Kidney (tissue), 14 donors: ENCODE measurements around the gene KDF1. TPM values are rescaled to one million over a fixed set of nuclear protein-coding genes. Genes with fewer than 3 reads are reported as not detected.

Source experiments
- DNase-seq, 5 donors: peaks; one replicate each; pipeline ENCODE4 v3.0.0-alpha.2; 2013 to 2020
- FAIRE-seq: peaks from 2 replicates; lab custom pipeline; 2012; peaks lifted over from hg19 to GRCh38; lab: Jason Lieb, UNC
- H3K27ac ChIP-seq, 2 donors: one replicate each; pipeline ENCODE4 v1.7.0; 2013; ENCODE audit warnings: low read depth in 2 of 2, low read length in 2 of 2, inconsistent platforms in 1 of 2
- H3K27me3 ChIP-seq: one replicate; pipeline ENCODE4 v1.7.1; 2013; ENCODE audit warnings: low read length, inconsistent platforms; ENCODE audit not compliant: control insufficient read depth, insufficient read depth
- H3K36me3 ChIP-seq, 3 donors: one replicate each; pipeline versions ENCODE4 v1.7.0 to v1.7.1; 2013; ENCODE audit warnings: low read length in 3 of 3, control low read depth in 1 of 3, inconsistent platforms in 1 of 3; ENCODE audit not compliant: insufficient read depth in 3 of 3, control insufficient read depth in 2 of 3
- H3K4me1 ChIP-seq, 3 donors: one replicate each; pipeline versions ENCODE4 v1.7.0 to v1.7.1; 2013; ENCODE audit warnings: low read length in 3 of 3, inconsistent platforms in 1 of 3, low read depth in 1 of 3; ENCODE audit not compliant: control insufficient read depth in 2 of 3, insufficient read depth in 2 of 3
- H3K4me3 ChIP-seq, 3 donors: one replicate each; pipeline versions ENCODE4 v1.7.0 to v1.8.1; 2013; ENCODE audit warnings: low read length in 3 of 3, control low read depth in 1 of 3, inconsistent platforms in 1 of 3
- H3K9ac ChIP-seq, 3 donors: one replicate each; pipeline versions ENCODE4 v1.7.0 to v1.7.1; 2013; ENCODE audit warnings: low read length in 3 of 3, control low read depth in 1 of 3, inconsistent platforms in 1 of 3
- H3K9me3 ChIP-seq, 3 donors: one replicate each; pipeline versions ENCODE4 v1.7.0 to v1.7.1; 2013; ENCODE audit warnings: low read length in 3 of 3, control low read depth in 1 of 3, inconsistent platforms in 1 of 3; ENCODE audit not compliant: control insufficient read depth in 2 of 3, insufficient read depth in 1 of 3
- intact Hi-C: fragments of 100-400 bp; cut with DNase I; formaldehyde crosslinking; loops from one replicate; pipeline ENCODE4 v1.11.1; 2022
- polyA plus RNA-seq: library from polyadenylated mRNA; stranded (reverse); fragments of 350-450 nt; fragmentation: Illumina TruSeq; extraction: RNeasy Lipid Tissue Mini Kit (QIAGEN cat#74804); gene quantifications from one replicate; pipeline ENCODE4 v1.2.3, GENCODE V29; 2014; ENCODE audit warnings: low read depth, low replicate concordance; ENCODE audit not compliant: insufficient read depth
- total RNA-seq: library from RNA; stranded (reverse); fragmentation: NEBNext Ultra II Directional; extraction: Animal tissue kit (Norgen Biotek cat#: 25700); gene quantifications from one replicate; pipeline ENCODE4 v1.2.1, GENCODE V29; 2021
- TF ChIP-seq, protein P1 (sequence below): IDR thresholded peaks from 3 replicates; pipeline ENCODE4 v1.5.1; 2012; ENCODE audit warnings: mild to moderate bottlenecking, moderate library complexity, borderline replicate concordance; ENCODE audit not compliant: insufficient read depth; ENCODE audit errors: extremely low read depth
- donor health status: control.
- donor health status: control.
- donor health status: control.
- donor health status: control.
- donor health status: control.
- donor health status: DM: yes; HTN: yes; CAD: no.
- donor health status: Normal renal cell carcinoma (clear cell type).

Gene KDF1
- total and polyA plus RNA-seq, 2 donors from 2014 or later, result 14.1 to 19.3 TPM

DNA sequence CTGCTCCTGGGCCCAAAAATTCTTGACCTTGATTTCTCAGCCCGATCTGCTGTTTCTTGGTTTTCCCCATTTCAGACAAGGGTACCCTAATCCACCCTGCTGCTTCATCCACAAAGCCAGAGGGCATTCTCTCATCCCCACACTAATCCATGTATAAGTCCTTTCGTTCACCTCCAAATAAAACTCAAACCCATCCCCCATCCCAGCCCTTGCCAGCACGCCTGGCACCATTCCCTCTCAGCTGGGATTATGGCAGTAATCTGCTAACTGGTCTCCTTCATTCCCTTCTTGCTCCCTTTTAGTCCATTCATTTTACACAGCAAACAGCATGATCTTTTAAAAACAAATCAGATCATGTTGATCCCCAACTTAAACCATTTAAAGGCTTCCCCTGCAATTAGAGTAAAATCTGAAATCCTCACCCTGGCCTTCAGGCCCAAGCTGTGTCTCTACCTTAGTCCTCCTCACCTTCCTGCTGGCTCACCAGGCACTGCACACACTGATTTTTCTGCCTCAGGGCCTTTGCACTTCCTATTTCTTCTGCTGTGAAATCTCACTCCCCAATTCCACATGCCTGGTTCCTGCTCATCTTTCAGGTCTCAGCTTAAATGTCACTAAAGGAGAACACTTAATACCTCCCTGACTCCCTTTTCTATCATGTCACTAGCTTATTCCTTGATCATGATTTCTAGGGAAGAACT, 21.0 kb upstream of the KDF1 start:
- Histone ChIP-seq H3K36me3 (no peaks in the 10 kb centered on the region), H3K9ac (no peak overlapping the region), H3K9me3 (no peaks in the 10 kb centered on the region), H3K4me1 (no peaks in the 10 kb centered on the region), H3K4me3 (no peak overlapping the region), H3K27ac (no peak overlapping the region), H3K27me3 (no peaks in the 10 kb centered on the region)
- no peak for FAIRE-seq
- TF ChIP-seq, protein P1, sequence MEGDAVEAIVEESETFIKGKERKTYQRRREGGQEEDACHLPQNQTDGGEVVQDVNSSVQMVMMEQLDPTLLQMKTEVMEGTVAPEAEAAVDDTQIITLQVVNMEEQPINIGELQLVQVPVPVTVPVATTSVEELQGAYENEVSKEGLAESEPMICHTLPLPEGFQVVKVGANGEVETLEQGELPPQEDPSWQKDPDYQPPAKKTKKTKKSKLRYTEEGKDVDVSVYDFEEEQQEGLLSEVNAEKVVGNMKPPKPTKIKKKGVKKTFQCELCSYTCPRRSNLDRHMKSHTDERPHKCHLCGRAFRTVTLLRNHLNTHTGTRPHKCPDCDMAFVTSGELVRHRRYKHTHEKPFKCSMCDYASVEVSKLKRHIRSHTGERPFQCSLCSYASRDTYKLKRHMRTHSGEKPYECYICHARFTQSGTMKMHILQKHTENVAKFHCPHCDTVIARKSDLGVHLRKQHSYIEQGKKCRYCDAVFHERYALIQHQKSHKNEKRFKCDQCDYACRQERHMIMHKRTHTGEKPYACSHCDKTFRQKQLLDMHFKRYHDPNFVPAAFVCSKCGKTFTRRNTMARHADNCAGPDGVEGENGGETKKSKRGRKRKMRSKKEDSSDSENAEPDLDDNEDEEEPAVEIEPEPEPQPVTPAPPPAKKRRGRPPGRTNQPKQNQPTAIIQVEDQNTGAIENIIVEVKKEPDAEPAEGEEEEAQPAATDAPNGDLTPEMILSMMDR, result no peak
- peak in 1 of 5 donors; percentile 23 for DNase-seq
- intact Hi-C loops, result no loop called here

GRCh38 chr1:26978901-26979300, 18.6 kb upstream of the KDF1 start:
- no peaks in the 10 kb centered on the region for H3K4me1 ChIP-seq
- no peak overlapping the region for H3K27ac ChIP-seq
- H3K27me3 ChIP-seq, result no peaks in the 10 kb centered on the region
- H3K4me3 ChIP-seq, result no peak overlapping the region
- H3K36me3 ChIP-seq, result no peaks in the 10 kb centered on the region
- H3K9me3 ChIP-seq, result no peaks in the 10 kb centered on the region
- intact Hi-C loops, result no loop called here
- TF ChIP-seq, protein P1, result no peak
- no peak overlapping the region for H3K9ac ChIP-seq
- no peak for FAIRE-seq
- no peak for DNase-seq

DNA sequence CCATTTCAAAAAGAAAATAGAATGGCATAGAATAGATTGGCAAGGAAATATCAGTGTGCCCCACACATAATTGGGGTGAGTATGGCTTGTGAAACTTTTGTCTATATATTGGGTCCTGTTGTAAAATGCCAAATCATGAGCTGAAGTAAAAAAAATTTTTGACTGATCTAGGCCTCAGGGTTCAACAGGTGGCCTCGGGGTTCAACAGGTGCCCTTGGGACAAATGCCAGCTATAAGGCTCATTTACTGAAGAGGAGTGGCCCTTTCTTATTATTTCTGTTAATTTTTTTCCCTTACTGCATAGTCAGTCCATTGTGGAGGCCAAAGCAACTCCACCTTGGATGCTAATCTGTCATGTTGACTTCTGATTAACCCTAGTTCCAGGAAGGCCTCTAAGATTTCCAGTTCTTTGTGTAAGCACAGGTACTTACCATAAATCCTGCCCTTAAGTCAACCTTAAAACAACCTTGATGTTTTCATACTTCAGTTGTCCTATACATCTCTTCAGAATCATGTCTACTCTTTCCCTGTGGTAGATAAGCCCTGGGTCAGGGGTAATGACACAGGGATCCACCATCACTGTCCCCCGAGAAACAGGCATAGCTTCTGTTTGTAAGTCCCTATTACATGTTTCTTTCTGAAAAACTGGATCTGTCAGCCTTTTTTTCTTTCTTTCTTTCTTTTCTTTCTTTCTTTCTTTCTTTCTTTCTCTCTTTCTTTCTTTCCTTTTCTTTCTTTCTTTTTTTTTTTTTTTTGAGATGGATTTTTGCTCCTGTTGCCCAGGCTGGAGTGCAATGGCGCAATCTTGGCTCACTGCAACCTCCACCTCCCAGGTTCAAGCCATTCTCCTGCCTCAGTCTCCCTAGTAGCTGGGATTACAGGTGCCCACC, 16.6 kb upstream of the KDF1 start:
- H3K9ac ChIP-seq, result no peak overlapping the region
- intact Hi-C loops, result no loop called here
- H3K27ac ChIP-seq, result no peak overlapping the region

More for the DNA sequence above, 16.6 kb upstream of the KDF1 start:
- TF ChIP-seq, protein P1, result no peak
- H3K36me3 ChIP-seq, result no peaks in the 10 kb centered on the region
- H3K9me3 ChIP-seq, result no peaks in the 10 kb centered on the region
- no peak for DNase-seq
- no peak overlapping the region for H3K4me3 ChIP-seq
- FAIRE-seq, result no peak
- H3K4me1 ChIP-seq, result no peaks in the 10 kb centered on the region
- no peaks in the 10 kb centered on the region for H3K27me3 ChIP-seq
